ENCODE data around the gene SEMA4G.

DNA sequence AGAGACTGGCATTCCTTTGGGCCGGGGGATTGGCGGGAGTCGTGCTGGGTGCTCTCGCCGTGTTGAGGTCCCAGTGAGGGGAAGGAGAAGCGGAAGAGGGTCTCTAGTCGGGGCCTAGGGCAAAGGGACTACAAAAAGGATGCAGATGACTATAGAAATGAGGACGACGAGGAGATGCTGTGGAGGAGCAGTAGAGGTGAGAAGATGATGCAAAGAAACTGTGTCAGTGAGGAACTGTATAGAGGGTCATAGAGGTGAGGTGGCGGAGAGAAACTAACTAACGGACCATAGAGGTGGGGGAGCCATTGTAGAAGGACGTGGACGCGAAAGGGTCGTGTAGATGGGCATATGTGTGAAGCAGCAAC is 18.4 kb downstream of the SEMA4G start:
- TF ChIP-seq RAD21 (CRISPR knock-in tag; IDR thresholded peaks at IDR 0.05) (no peak), ZNF557 (CRISPR knock-in tag; IDR thresholded peaks at IDR 0.05) (no peak), NFRKB (IDR thresholded peaks at IDR 0.05) (no peak), STAT5B (CRISPR knock-in tag; IDR thresholded peaks at IDR 0.05) (no peak), SMAD3 (CRISPR knock-in tag; IDR thresholded peaks at IDR 0.05) (no peak), SMARCE1 (IDR thresholded peaks at IDR 0.05; ENCODE audit: borderline replicate concordance) (no peak), NR2C2 (CRISPR knock-in tag; IDR thresholded peaks at IDR 0.05; ENCODE audit: borderline replicate concordance) (peak; percentile 73), ZNF720 (CRISPR knock-in tag; IDR thresholded peaks at IDR 0.05) (no peak)
- TF ChIP-seq, protein P1, sequence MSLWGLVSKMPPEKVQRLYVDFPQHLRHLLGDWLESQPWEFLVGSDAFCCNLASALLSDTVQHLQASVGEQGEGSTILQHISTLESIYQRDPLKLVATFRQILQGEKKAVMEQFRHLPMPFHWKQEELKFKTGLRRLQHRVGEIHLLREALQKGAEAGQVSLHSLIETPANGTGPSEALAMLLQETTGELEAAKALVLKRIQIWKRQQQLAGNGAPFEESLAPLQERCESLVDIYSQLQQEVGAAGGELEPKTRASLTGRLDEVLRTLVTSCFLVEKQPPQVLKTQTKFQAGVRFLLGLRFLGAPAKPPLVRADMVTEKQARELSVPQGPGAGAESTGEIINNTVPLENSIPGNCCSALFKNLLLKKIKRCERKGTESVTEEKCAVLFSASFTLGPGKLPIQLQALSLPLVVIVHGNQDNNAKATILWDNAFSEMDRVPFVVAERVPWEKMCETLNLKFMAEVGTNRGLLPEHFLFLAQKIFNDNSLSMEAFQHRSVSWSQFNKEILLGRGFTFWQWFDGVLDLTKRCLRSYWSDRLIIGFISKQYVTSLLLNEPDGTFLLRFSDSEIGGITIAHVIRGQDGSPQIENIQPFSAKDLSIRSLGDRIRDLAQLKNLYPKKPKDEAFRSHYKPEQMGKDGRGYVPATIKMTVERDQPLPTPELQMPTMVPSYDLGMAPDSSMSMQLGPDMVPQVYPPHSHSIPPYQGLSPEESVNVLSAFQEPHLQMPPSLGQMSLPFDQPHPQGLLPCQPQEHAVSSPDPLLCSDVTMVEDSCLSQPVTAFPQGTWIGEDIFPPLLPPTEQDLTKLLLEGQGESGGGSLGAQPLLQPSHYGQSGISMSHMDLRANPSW (CRISPR knock-in tag; IDR thresholded peaks at IDR 0.05; ENCODE audit: borderline replicate concordance), result no peak
